ENCODE data around the gene SSBP4. TPM values are rescaled to one million over a fixed set of nuclear protein-coding genes. Genes with fewer than 3 reads are reported as not detected.

SSBP4 gene
- total and polyA plus RNA-seq, 2 of the 8 experiments (the other 6 are each of a cell fraction or from before 2014, with no cell fraction given) = 26.4 to 33.7 TPM

- no peaks in the 10 kb centered on the region for H3K79me1 ChIP-seq (ENCODE audit: low read depth, low read length)
- H3K9ac ChIP-seq (replicated peaks in 1 of 4; ENCODE audit: extremely low read depth in 1 of 4, low read depth in 3 of 4, low read length in 3 of 4) = peak overlapping the region in 3 of 4 experiments; percentile 30 to 69 (median 65); a peak in 3 of 7 replicates
- no peak for FAIRE-seq
- TF ChIP-seq JUN (IDR thresholded peaks at IDR 0.05; ENCODE audit: low read depth, low read length) (no peak), HDAC2 (IDR thresholded peaks at IDR 0.05; ENCODE audit: borderline replicate concordance in 1 of 2, low read depth in 2 of 2, low read length in 2 of 2) (no peak), SIRT6 (IDR thresholded peaks at IDR 0.05; ENCODE audit: low read length) (no peak), ZNF274 (IDR thresholded peaks at IDR 0.05; ENCODE audit: borderline replicate concordance, extremely low read depth, low read length) (no peak), CTCF (IDR thresholded peaks at IDR 0.05; ENCODE audit: control extremely low read depth in 1 of 3, insufficient read depth in 1 of 3, low read depth in 1 of 3, low read length in 3 of 3) (no peak), PHF8 (conservative IDR thresholded peaks at IDR 0.05; ENCODE audit: low read depth, low read length) (no peak), CEBPB (IDR thresholded peaks at IDR 0.05; ENCODE audit: low read depth, low read length) (no peak), SUZ12 (IDR thresholded peaks at IDR 0.05; ENCODE audit: low read length) (no peak), CBX8 (IDR thresholded peaks at IDR 0.05; ENCODE audit: borderline replicate concordance, low read depth, low read length) (no peak)
Observed at GRCh38 chr19:18416778-18417249, 2.4 kb upstream of the SSBP4 start.

More at GRCh38 chr19:18416778-18417249, 2.4 kb upstream of the SSBP4 start:
- H3K18ac ChIP-seq (ENCODE audit: extremely low read depth, low read length) = peak overlapping the region; percentile 81
- peak overlapping the region; percentile 77 for H3K4ac ChIP-seq (replicated peaks; ENCODE audit: insufficient read length, low read depth, low read length)
- H3K4me1 ChIP-seq (replicated peaks in 1 of 4; ENCODE audit: control insufficient read depth in 3 of 4, insufficient read depth in 4 of 4, low read length in 3 of 4) = peaks cover 0 to 27% (median 21%) of the 10 kb centered on the region in 4 experiments; a peak in 6 of 7 replicates
- H3K56ac ChIP-seq (replicated peaks; ENCODE audit: insufficient read length, low read depth, low read length) = peak overlapping the region; percentile 9
- H3K9me3 ChIP-seq (ENCODE audit: insufficient read depth in 2 of 2, low read depth in 1 of 2, low read length in 1 of 2) = no peaks in the 10 kb centered on the region
- H3K36me3 ChIP-seq (ENCODE audit: control insufficient read depth in 2 of 4, insufficient read depth in 4 of 4, low read length in 3 of 4) = no peaks in the 10 kb centered on the region
- peak overlapping the region; percentile 84; the same call in 1 of the 2 replicates for H2BK12ac ChIP-seq (ENCODE audit: low read depth, low read length)
- H2BK5ac ChIP-seq (ENCODE audit: low read depth, low read length) = peak overlapping the region; percentile 72
- POLR2A ChIA-PET (ENCODE audit: partially characterized antibody) = interaction anchor here (0.7 to 6.8 kb wide), 17 partner anchors 9 to 136 kb away, joined by 3 to 72 read pairs (median 3); partner anchors contain the start of genes JUND, LSM4 and PGPEP1
- peak overlapping the region; percentile 83 for H4K91ac ChIP-seq (replicated peaks; ENCODE audit: insufficient read length, low read length)
- H3K14ac ChIP-seq (ENCODE audit: insufficient read length) = no peak overlapping the region
- no peak overlapping the region; the same call in 1 of the 2 replicates for H2AK5ac ChIP-seq (ENCODE audit: low read depth, low read length)
- CTCF ChIA-PET (ENCODE audit: partially characterized antibody) = interaction anchor here (0.6 to 11.0 kb wide), 10 partner anchors 23 to 383 kb away, joined by 3 to 177 read pairs (median 4); partner anchors contain the start of genes GDF15 and JUND
- peaks cover 19% of the 10 kb centered on the region; the same call in 1 of the 2 replicates for H3K23me2 ChIP-seq (ENCODE audit: low read depth, low read length)
- peak overlapping the region; percentile 70 to 88 for H3K4me2 ChIP-seq (ENCODE audit: insufficient read depth in 1 of 2, low read depth in 2 of 2, low read length in 2 of 2)
- H4K8ac ChIP-seq (ENCODE audit: extremely low read depth, insufficient read depth, low read length) = 0 out of 2 replicates have a peak overlapping the region, but pooled peaks have one; percentile 45
- peak overlapping the region; percentile 28 to 63 (median 40) for H3K4me3 ChIP-seq (ENCODE audit: extremely low read depth in 1 of 4, insufficient read depth in 2 of 4, low read depth in 3 of 4, low read length in 4 of 4)
- peaks cover 0 to 4% of the 10 kb centered on the region in 2 experiments for H4K20me1 ChIP-seq (replicated peaks in 1 of 2; ENCODE audit: control insufficient read depth in 1 of 2, insufficient read depth in 2 of 2, low read length in 2 of 2)
- WGBS, 2 experiments (ENCODE audit: extremely low coverage in 1 of 2, insufficient coverage in 1 of 2, insufficient read length in 1 of 2, insufficient replicate concordance in 2 of 2, low coverage in 1 of 2, low lambda C conversion rate in 2 of 2, missing lambda C conversion rate in 1 of 2) = 1% methylated on average over 17 of the region's 44 CpGs; no CpG with 5 or more reads in 1 of the 2 experiments
- no peaks in the 10 kb centered on the region for H3K79me2 ChIP-seq (ENCODE audit: control insufficient read depth in 1 of 2, insufficient read depth in 2 of 2, low read length in 2 of 2)
- no peak overlapping the region for H2BK120ac ChIP-seq (replicated peaks; ENCODE audit: low read depth, low read length)
- H2BK20ac ChIP-seq (ENCODE audit: low read length) = no peak overlapping the region
- DNase-seq (ENCODE audit: low read depth in 1 of 2, low spot score in 2 of 2) = peak in 1 of 2 experiments; percentile 86
- H2BK15ac ChIP-seq (ENCODE audit: low read length) = peak overlapping the region; percentile 24; the same call in 1 of the 2 replicates
- no peak overlapping the region for H3K23ac ChIP-seq (ENCODE audit: insufficient read length)
- peak overlapping the region; percentile 44 for H3K27ac ChIP-seq (ENCODE audit: low read depth, low read length)
- H2AFZ ChIP-seq (ENCODE audit: low read length) = no peak overlapping the region
- H3K27me3 ChIP-seq (replicated peaks in 1 of 4; ENCODE audit: control insufficient read depth in 3 of 4, extremely low read depth in 1 of 4, insufficient read depth in 3 of 4, low read length in 3 of 4) = peaks cover 5 to 29% (median 23%) of the 10 kb centered on the region in 4 experiments
- H4K5ac ChIP-seq (ENCODE audit: insufficient read length, low read depth, low read length) = peak overlapping the region; percentile 29

Measured in H1 (cell line).